Stromal cell of bone marrow (primary cell): ENCODE results near the gene ADAMTS3.
A peak's percentile ranks its signal among the peaks of the same experiment; 100 is the strongest.

ENCODE experiments used
- DNase-seq: peaks from one replicate; pipeline ENCODE4 v3.0.0-alpha.2; 2012; ENCODE audit warnings: low read depth

ADAMTS3 gene

GRCh38 chr4:72341432-72341820 is 227.6 kb downstream of the ADAMTS3 start:
- no peak for DNase-seq

GRCh38 chr4:72340803-72341431 is 228.1 kb downstream of the ADAMTS3 start:
- DNase-seq: no peak

GRCh38 chr4:72338060-72338459 is 231.0 kb downstream of the ADAMTS3 start:
- DNase-seq: no peak

DNA sequence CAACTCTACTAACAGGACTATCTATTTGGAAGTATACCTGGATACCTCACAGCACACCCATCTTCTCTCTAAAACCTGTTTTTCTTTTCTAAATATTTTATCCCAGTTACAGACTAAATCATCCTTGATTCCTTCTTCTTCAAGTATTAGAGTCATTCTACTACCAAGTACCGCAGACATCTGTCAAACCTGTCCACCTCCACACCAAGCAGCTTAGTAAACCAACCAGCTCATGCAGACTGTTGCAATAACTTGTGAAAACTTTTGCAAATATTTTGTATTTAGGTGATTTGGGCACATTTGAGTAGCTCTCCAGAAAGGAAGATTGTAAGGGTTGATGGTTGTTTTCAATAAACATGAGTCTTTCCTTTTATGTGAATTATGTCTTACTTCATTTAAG is 238.6 kb downstream of the ADAMTS3 start:
- no peak for DNase-seq

DNA sequence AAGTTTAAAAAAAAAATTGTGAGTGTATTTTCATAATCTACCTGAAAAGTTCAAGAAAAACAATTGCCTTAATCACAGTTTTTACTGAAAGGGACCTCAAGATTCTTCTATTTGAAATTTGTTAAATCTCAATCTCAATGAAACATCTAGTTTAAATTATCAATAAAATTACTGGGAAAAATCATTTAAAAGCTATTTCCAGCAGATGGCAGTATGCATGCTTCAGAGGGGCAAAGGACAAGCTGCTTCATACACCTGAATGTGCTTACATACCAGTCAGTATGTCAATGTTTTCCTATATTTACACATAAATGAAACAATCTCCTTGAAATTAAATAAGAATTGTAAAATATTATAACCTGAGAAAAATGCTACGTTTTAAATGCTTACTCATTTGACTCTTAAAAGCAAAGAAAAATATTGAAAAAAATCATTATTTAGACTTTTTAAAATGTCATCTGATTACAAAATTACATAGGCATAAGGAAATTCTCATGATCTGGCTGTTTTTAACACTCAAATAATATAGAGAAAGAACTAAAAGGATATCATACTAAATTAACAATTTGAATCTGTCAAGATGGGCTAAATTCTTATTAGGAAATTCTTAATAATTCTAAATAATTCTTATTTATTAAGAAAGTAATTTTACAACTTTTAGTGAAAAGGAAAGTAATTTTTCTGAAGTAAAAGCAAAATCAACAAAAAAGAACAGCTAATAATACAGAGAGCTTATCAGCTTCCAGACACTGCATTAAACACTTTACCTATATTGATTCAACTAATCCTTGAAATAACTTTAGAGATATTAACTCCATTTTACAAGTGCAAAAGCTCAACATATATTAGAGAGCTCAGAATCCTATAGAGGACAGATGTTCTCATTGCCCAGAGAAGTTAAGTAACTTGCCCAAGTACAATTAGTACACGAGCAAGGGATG is 242.1 kb downstream of the ADAMTS3 start:
- no peak for DNase-seq

- DNase-seq: no peak
Observed at GRCh38 chr4:72325215-72325614, 243.8 kb downstream of the ADAMTS3 start.

- DNase-seq: no peak
Observed at GRCh38 chr4:72323227-72323626, 245.8 kb downstream of the ADAMTS3 start.

DNA sequence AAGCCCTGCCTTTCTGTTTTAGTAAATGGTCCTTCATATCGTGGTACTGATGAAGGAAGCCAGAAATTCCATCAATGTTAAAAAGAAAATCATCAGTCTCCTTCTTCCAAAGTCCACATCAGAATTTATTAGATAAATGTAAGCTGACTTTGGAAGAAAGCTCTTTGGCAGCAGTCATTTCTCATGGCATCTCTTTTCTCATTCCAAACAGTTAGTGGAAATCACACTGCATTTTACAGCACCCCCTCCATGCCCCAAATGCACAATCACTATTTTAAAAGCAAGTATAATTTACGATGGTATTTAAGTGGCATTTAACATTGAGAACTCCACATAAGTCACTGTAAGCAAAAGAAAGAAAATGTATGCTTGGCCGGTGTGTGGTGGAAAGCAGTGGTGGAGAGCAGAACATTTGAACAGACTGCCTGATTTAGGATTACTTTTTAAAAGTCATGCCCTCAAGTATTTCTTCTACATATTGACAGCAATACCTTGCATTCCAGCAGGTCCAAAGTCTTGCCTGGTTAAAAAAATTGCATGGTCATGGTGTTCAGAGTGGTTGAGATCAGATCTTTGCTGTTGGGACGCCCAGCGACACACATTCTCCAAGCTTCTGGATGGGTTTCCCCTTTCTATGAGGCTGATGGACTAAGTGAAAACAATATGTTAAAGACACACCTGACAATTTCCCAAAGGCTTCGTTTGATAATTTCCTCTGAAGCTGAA is 248.6 kb downstream of the ADAMTS3 start:
- DNase-seq: no peak

- peak; percentile 70 for DNase-seq
Observed at GRCh38 chr4:72319601-72320021, 249.4 kb downstream of the ADAMTS3 start.

DNA sequence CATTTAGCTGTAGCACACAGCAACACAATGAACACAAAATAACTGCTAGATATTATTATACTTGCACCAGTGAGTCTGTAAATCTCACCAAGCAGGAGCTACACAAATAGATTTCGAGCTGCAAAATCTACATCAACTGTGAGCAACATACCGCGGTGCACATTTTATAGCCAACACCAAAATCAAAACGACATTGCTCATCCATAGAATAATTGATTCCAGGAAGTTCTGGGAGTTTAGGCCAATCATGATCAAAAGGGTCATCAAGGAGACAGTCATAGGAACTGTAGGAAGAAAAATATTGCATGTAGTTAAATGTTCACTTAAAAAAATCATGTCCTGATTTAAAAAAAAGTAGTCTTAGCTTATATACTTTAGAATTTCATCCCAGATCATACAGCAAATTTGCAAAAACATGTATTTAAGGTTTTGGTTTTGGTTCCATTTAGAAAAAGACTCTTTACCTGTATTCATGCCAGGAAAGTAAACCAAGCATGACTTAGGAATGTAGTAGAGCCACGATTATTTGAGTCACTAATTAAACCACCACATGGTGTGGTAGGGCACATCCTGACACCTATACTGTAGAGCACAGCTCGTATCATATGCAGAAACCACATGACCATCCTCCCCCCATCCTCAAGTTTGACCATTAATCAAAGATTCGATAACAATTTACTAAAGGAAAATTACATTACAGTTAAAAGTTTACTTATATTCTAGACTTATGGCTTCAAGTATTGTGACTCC is 250.4 kb downstream of the ADAMTS3 start:
- DNase-seq: no peak

GRCh38 chr4:72314869-72315268 is 254.2 kb downstream of the ADAMTS3 start:
- DNase-seq: peak; percentile 88

- no peak for DNase-seq
Observed at GRCh38 chr4:72313121-72313520, 255.9 kb downstream of the ADAMTS3 start.

DNA sequence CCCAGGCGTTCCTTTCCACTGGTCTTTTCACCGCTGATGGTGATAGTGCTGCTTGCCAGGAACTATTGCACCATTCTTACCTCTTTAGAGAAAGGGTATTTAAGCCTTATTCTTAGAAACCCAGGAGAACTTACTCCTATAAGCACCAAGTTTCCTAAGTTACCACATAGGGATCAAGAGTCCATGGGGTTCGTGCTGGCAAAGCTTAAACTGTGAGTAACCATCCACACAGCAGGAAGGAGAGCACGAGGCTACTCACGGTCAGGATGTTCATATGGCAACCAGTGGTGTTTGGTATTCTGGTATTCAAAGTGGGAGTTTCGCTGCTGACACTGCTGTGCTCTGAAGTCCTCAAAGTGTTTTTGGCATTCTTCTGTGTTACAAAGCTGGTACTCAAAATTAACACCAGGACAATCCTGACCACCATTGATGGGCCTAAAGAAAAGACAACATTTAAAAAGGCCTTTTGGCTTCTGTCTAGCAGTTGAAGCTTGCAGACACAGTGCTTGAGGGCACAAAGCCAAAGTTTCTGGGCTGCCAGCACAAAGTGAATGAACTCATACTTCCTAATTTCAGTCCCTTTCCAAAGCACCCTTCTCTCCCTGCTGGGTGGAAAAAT is 256.9 kb downstream of the ADAMTS3 start:
- DNase-seq: peak; percentile 97

- no peak for DNase-seq
Observed at GRCh38 chr4:72311291-72311690, 257.7 kb downstream of the ADAMTS3 start.

- DNase-seq: no peak
Observed at GRCh38 chr4:72305620-72306019, 263.4 kb downstream of the ADAMTS3 start.

- DNase-seq: no peak
Observed at GRCh38 chr4:72305080-72305479, 263.9 kb downstream of the ADAMTS3 start.

DNA sequence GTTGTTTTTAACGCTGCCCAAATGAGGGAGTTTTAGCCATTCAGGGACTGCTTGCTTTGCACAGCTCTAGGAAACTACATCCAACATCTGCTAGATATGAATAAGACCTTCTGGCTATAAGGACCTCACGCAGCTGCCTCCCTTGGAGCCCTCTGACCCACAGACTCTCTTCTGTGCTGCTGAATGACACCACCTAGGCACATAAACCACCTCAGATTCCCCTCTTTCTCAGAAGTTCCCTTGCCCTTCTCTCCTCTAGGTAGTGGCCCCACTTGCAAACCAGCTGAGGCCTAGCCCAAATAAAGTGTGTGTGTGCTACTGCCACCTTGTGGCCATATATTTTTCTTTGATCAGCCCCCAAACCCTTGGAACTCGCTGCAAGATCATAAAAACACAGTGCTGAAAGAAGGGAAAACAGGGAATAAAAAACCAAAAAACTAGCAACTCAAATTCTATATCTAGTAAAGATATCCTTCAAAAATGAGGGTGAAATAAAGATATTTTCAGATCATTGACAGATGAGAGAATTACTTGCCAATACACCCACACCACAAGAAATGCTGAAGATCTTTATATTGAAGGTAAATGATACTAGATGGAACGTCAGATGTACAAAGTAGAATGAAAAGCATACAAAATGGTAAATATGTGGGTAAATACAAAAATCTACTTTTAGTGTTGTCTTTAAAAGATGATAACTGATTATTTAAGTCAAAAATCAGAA is 265.9 kb downstream of the ADAMTS3 start:
- DNase-seq: no peak

DNA sequence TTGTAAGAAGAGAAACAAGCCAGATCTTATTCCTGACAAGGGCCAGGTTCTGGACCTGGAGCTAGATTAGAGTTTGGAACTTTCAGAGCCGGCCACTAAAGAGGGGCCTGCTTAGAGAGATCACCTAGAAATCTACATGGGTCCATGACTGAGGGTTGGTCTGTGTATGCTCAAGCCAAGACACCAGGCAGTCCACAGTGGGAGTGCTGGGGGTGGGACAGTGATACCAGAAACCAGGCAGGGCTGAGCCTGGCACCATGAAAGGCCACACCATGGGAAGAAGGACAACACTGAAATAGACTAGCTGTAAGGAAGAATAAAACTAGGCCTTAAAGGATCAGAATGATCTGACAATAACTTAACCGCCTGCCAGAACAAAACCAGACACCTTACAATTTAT is 267.3 kb downstream of the ADAMTS3 start:
- no peak for DNase-seq

DNA sequence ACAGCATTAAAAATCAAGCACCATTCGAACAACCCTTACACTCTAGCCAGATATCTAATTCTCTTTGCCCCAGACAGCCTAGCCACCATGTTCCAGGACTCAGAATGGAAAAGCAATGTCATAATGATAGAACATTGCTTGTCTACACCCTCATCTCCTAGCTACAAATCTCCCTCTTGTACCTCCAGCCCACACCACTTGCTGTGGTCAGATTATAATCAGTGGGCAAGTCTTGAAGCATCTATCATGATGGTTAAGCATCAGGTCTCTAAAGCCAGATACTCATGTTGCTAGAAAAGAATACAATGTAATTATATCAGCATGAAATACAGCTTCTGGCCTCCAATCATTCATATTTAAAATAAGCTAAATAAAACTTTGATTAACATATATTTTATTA is 268.9 kb downstream of the ADAMTS3 start:
- DNase-seq: no peak

DNA sequence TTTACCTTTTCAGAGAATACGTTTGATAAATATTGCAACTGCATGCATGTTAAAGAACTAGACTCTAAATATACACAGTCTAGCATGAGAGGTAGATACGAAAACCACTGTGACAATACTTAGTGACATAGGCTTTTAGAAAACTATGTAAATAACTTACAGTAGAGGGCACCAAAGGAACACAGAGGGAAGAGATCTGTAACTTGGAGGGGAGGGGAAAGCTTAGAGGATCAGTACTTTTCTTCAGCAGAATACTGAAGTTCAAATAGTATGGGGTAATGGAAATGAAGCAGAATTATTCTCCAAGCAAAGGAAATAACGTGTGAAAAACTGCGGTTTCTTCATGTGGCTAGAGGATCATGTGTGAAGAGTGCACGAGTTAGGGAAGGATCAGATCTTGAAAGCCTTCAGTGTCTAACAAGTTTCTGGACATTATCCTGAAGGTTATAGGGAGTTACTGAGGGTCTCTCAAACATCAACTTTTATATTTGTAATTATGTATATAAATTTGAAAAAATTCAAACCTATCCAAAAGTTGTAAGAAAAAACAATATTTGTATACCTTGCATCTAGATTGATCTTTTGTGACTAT is 273.0 kb downstream of the ADAMTS3 start:
- DNase-seq: peak; percentile 38
